Measurements from ENCODE around the gene CFAP299.

Gene CFAP299

GRCh38 chr4:80507077-80507476 is 171.5 kb downstream of the CFAP299 start:
- Histone ChIP-seq H3K4me3 (ENCODE audit: low read length) (no peak overlapping the region), H3K4me1 (ENCODE audit: control insufficient read depth, insufficient read depth, low read length) (no peaks in the 10 kb centered on the region), H3K27me3 (ENCODE audit: control insufficient read depth, insufficient read depth, low read length) (no peaks in the 10 kb centered on the region), H3K36me3 (ENCODE audit: control insufficient read depth, insufficient read depth, low read length) (no peaks in the 10 kb centered on the region), H3K27ac (ENCODE audit: low read depth, low read length) (no peak overlapping the region), H3K9ac (ENCODE audit: low read length) (no peak overlapping the region)

DNA sequence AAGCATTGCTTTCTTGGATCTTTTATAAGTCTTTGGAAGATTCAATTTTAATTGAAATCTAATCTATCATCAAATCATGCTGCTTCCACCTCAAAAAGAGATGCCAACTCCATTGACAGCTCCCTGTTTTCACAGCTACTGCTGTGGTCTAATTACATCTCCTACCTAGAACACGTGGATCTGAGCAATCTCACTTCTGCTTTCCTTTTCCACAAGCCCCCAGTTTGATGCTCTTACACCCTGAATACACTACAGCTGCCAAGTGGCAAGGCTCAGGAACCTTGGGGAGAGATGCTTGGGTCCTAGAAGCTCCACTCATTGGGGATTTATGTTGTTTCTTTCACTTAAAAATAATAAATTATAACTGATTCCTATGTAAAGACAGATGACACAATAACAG is 172.0 kb downstream of the CFAP299 start:
- H3K4me3 ChIP-seq (ENCODE audit: low read length) = no peak overlapping the region
- no peak overlapping the region for H3K27ac ChIP-seq (ENCODE audit: low read depth, low read length)
- H3K4me1 ChIP-seq (ENCODE audit: control insufficient read depth, insufficient read depth, low read length) = no peaks in the 10 kb centered on the region
- no peaks in the 10 kb centered on the region for H3K36me3 ChIP-seq (ENCODE audit: control insufficient read depth, insufficient read depth, low read length)
- no peak overlapping the region for H3K9ac ChIP-seq (ENCODE audit: low read length)
- no peaks in the 10 kb centered on the region for H3K27me3 ChIP-seq (ENCODE audit: control insufficient read depth, insufficient read depth, low read length)

GRCh38 chr4:80515496-80515895 is 180.0 kb downstream of the CFAP299 start:
- Histone ChIP-seq H3K9ac (ENCODE audit: low read length) (no peak overlapping the region), H3K36me3 (ENCODE audit: control insufficient read depth, insufficient read depth, low read length) (no peaks in the 10 kb centered on the region), H3K4me3 (ENCODE audit: low read length) (no peak overlapping the region), H3K27ac (ENCODE audit: low read depth, low read length) (no peak overlapping the region), H3K27me3 (ENCODE audit: control insufficient read depth, insufficient read depth, low read length) (no peaks in the 10 kb centered on the region), H3K4me1 (ENCODE audit: control insufficient read depth, insufficient read depth, low read length) (no peaks in the 10 kb centered on the region)

DNA sequence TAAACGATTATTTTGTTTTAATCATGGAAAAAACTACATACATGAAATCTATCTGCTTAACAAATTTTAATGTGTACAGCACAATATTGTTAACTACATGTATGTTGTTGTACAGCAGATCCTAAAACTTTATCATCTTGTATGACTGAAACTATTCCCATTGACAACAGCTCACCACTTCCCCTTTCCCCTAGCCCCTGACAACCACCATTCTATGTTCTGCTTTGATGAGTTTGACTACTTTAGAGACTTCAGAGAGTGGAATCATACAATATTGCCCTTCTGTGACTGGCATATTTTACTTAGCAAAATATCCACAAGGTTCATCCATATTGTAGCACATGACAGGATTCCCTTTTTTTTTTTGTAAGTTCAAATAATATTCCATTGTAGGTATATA is 185.9 kb downstream of the CFAP299 start:
- H3K4me3 ChIP-seq (ENCODE audit: low read length) = no peak overlapping the region
- no peak overlapping the region for H3K27ac ChIP-seq (ENCODE audit: low read depth, low read length)
- H3K36me3 ChIP-seq (ENCODE audit: control insufficient read depth, insufficient read depth, low read length) = no peaks in the 10 kb centered on the region
- no peak overlapping the region for H3K9ac ChIP-seq (ENCODE audit: low read length)
- no peaks in the 10 kb centered on the region for H3K27me3 ChIP-seq (ENCODE audit: control insufficient read depth, insufficient read depth, low read length)
- H3K4me1 ChIP-seq (ENCODE audit: control insufficient read depth, insufficient read depth, low read length) = no peaks in the 10 kb centered on the region

GRCh38 chr4:80526697-80527096 is 191.2 kb downstream of the CFAP299 start:
- Histone ChIP-seq H3K27ac (ENCODE audit: low read depth, low read length) (no peak overlapping the region), H3K36me3 (ENCODE audit: control insufficient read depth, insufficient read depth, low read length) (no peaks in the 10 kb centered on the region), H3K4me1 (ENCODE audit: control insufficient read depth, insufficient read depth, low read length) (no peaks in the 10 kb centered on the region), H3K9ac (ENCODE audit: low read length) (no peak overlapping the region), H3K4me3 (ENCODE audit: low read length) (no peak overlapping the region), H3K27me3 (ENCODE audit: control insufficient read depth, insufficient read depth, low read length) (no peaks in the 10 kb centered on the region)

GRCh38 chr4:80529026-80529425 is 193.5 kb downstream of the CFAP299 start:
- H3K4me1 ChIP-seq (ENCODE audit: control insufficient read depth, insufficient read depth, low read length) = no peaks in the 10 kb centered on the region
- H3K36me3 ChIP-seq (ENCODE audit: control insufficient read depth, insufficient read depth, low read length) = no peaks in the 10 kb centered on the region
- H3K4me3 ChIP-seq (ENCODE audit: low read length) = no peak overlapping the region
- H3K27me3 ChIP-seq (ENCODE audit: control insufficient read depth, insufficient read depth, low read length) = no peaks in the 10 kb centered on the region
- H3K27ac ChIP-seq (ENCODE audit: low read depth, low read length) = no peak overlapping the region
- no peak overlapping the region for H3K9ac ChIP-seq (ENCODE audit: low read length)

DNA sequence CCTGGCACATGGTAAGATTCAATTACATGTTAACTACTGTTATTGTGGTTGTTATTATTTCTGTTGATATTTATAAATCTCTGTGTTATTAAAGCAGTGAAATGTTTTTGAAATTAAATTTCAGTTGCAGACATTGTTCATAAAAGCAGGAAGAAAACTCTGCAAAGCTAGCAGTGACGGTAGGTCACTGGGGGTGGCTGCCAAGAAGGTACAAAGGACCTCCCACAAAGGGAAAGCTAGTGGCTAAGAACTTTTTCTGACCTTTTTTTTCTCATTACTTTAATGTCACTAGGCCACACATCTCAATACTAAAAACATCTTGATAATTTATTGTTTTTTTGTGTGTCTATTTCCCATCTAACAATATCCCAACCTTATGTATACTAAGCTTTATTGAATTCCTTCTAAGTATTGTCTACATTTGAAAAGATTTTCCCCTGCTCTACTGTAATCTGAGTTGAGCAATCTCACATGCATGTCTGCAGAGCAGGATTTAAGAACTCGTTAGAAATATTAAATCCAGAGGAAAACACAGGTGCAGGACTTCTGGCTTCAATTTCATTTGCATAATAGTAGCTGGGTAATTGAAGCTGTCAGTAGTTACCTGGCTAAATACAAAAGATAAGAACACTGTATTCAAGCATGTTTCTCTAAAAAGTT is 197.3 kb downstream of the CFAP299 start:
- Histone ChIP-seq H3K27me3 (ENCODE audit: control insufficient read depth, insufficient read depth, low read length) (no peaks in the 10 kb centered on the region), H3K4me3 (ENCODE audit: low read length) (no peak overlapping the region), H3K4me1 (ENCODE audit: control insufficient read depth, insufficient read depth, low read length) (no peaks in the 10 kb centered on the region), H3K27ac (ENCODE audit: low read depth, low read length) (no peak overlapping the region), H3K9ac (ENCODE audit: low read length) (no peak overlapping the region), H3K36me3 (ENCODE audit: control insufficient read depth, insufficient read depth, low read length) (no peaks in the 10 kb centered on the region)

DNA sequence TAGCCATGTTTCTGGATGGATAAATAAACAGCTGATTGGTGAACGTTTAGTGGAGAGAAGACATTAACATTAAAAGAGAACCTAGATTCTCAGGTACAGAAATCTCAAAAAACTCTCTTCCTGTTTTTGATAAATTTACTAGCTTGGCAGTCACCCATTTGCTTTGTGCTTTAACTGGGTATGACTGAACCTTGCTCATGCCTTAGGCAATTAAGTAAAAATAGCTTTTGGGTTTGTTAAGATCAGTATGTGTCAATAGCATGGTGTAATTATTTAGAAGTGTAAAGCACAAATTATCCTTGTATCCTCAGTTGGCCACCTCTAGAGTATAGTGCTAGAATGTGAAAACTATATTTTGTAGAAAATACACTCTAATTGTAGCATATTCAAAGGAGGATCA is 200.0 kb downstream of the CFAP299 start:
- Histone ChIP-seq H3K4me1 (ENCODE audit: control insufficient read depth, insufficient read depth, low read length) (peaks cover 2% of the 10 kb centered on the region), H3K36me3 (ENCODE audit: control insufficient read depth, insufficient read depth, low read length) (no peaks in the 10 kb centered on the region), H3K4me3 (ENCODE audit: low read length) (no peak overlapping the region), H3K9ac (ENCODE audit: low read length) (no peak overlapping the region), H3K27me3 (ENCODE audit: control insufficient read depth, insufficient read depth, low read length) (no peaks in the 10 kb centered on the region), H3K27ac (ENCODE audit: low read depth, low read length) (no peak overlapping the region)

GRCh38 chr4:80538276-80538926 is 202.9 kb downstream of the CFAP299 start:
- Histone ChIP-seq H3K36me3 (ENCODE audit: control insufficient read depth, insufficient read depth, low read length) (no peaks in the 10 kb centered on the region), H3K27me3 (ENCODE audit: control insufficient read depth, insufficient read depth, low read length) (no peaks in the 10 kb centered on the region), H3K9ac (ENCODE audit: low read length) (no peak overlapping the region), H3K4me3 (ENCODE audit: low read length) (no peak overlapping the region), H3K27ac (ENCODE audit: low read depth, low read length) (no peak overlapping the region), H3K4me1 (ENCODE audit: control insufficient read depth, insufficient read depth, low read length) (peaks cover 2% of the 10 kb centered on the region)

- H3K9ac ChIP-seq (ENCODE audit: low read length) = no peak overlapping the region
- no peaks in the 10 kb centered on the region for H3K36me3 ChIP-seq (ENCODE audit: control insufficient read depth, insufficient read depth, low read length)
- H3K27me3 ChIP-seq (ENCODE audit: control insufficient read depth, insufficient read depth, low read length) = no peaks in the 10 kb centered on the region
- no peak overlapping the region for H3K27ac ChIP-seq (ENCODE audit: low read depth, low read length)
- no peak overlapping the region for H3K4me3 ChIP-seq (ENCODE audit: low read length)
- H3K4me1 ChIP-seq (ENCODE audit: control insufficient read depth, insufficient read depth, low read length) = peaks cover 2% of the 10 kb centered on the region
Measured at GRCh38 chr4:80539190-80539589, 203.7 kb downstream of the CFAP299 start.

GRCh38 chr4:80540349-80540748 is 204.8 kb downstream of the CFAP299 start:
- Histone ChIP-seq H3K4me1 (ENCODE audit: control insufficient read depth, insufficient read depth, low read length) (peaks cover 2% of the 10 kb centered on the region), H3K27ac (ENCODE audit: low read depth, low read length) (no peak overlapping the region), H3K4me3 (ENCODE audit: low read length) (no peak overlapping the region), H3K27me3 (ENCODE audit: control insufficient read depth, insufficient read depth, low read length) (no peaks in the 10 kb centered on the region), H3K9ac (ENCODE audit: low read length) (no peak overlapping the region), H3K36me3 (ENCODE audit: control insufficient read depth, insufficient read depth, low read length) (no peaks in the 10 kb centered on the region)

DNA sequence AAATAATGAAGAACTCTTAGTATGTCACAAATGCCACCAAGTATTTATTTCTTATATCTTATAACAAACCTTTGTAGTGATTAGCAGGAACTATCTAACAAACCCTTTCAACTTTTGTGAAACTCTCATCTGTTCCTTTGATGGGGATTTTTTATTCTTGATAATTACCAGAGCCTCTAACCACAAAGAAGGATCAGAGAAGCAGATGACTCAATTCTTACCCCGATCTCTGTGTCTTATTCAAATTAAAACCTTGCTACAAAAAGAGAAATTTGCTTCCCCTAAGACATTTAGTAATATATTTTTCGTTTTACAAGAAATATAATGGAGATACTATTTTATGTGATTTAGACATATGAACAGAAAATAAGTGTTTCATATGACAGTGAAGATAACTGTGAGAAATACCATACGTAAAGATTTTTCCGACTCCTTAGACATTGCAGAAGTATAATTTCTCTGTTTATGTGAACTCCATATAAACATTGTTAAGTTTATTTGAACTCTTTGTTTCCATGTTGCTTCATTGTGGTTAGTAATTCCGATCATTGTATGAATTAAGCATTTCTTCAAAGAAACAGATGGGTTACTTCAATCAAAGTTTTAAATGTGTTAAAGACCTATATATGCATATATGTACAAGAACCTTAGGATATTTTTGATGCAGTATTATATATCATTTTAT is 205.4 kb downstream of the CFAP299 start:
- H3K36me3 ChIP-seq (ENCODE audit: control insufficient read depth, insufficient read depth, low read length) = no peaks in the 10 kb centered on the region
- no peak overlapping the region for H3K4me3 ChIP-seq (ENCODE audit: low read length)
- no peaks in the 10 kb centered on the region for H3K27me3 ChIP-seq (ENCODE audit: control insufficient read depth, insufficient read depth, low read length)
- no peak overlapping the region for H3K9ac ChIP-seq (ENCODE audit: low read length)
- peaks cover 2% of the 10 kb centered on the region for H3K4me1 ChIP-seq (ENCODE audit: control insufficient read depth, insufficient read depth, low read length)
- no peak overlapping the region for H3K27ac ChIP-seq (ENCODE audit: low read depth, low read length)

GRCh38 chr4:80542747-80543146 is 207.2 kb downstream of the CFAP299 start:
- Histone ChIP-seq H3K9ac (ENCODE audit: low read length) (no peak overlapping the region), H3K4me3 (ENCODE audit: low read length) (no peak overlapping the region), H3K4me1 (ENCODE audit: control insufficient read depth, insufficient read depth, low read length) (peaks cover 2% of the 10 kb centered on the region), H3K27me3 (ENCODE audit: control insufficient read depth, insufficient read depth, low read length) (no peaks in the 10 kb centered on the region), H3K27ac (ENCODE audit: low read depth, low read length) (no peak overlapping the region), H3K36me3 (ENCODE audit: control insufficient read depth, insufficient read depth, low read length) (no peaks in the 10 kb centered on the region)
